Stimulated activated naive CD8-positive, alpha-beta T cell treated with anti-CD3 and anti-CD28 coated beads, Interleukin-15, amount 100 ng/mL, for 72 hours (primary cell): ENCODE measurements around the gene NAALADL1.
A peak's percentile ranks its signal among the peaks of the same experiment; 100 is the strongest.

Experiments
- ATAC-seq: fragments of 150-1000 bp; cut with Tn5 transposase; 2 replicates; pipeline ENCODE4 v1.10.0; 2021; ENCODE audit warnings: mild to moderate bottlenecking, moderate library complexity
- DNase-seq, 2 donors: peaks; one replicate each; pipeline ENCODE4 v3.0.0; 2021 to 2022
- H3K27ac Mint-ChIP-seq, 2 donors: one replicate each; pipeline ENCODE4 v1.8.0; 2022; ENCODE audit warnings: mild to moderate bottlenecking in 2 of 2, mixed read lengths in 2 of 2, moderate library complexity in 2 of 2
- H3K27me3 Mint-ChIP-seq: one replicate; pipeline ENCODE4 v1.8.0; 2022; ENCODE audit warnings: mixed read lengths
- H3K4me1 Mint-ChIP-seq: one replicate; pipeline ENCODE4 v1.8.0; 2022; ENCODE audit warnings: mild to moderate bottlenecking, mixed read lengths
- H3K4me3 Mint-ChIP-seq, 2 donors: one replicate each; pipeline ENCODE4 v1.8.0; 2022; ENCODE audit warnings: mild to moderate bottlenecking in 2 of 2, mixed read lengths in 2 of 2, moderate library complexity in 1 of 2
- H3K9me3 Mint-ChIP-seq, 2 donors: one replicate each; pipeline ENCODE4 v1.8.0; 2022; ENCODE audit warnings: mixed read lengths in 2 of 2

The NAALADL1 gene

GRCh38 chr11:65086809-65087208, 28.5 kb upstream of the NAALADL1 start:
- Mint-ChIP-seq H3K27me3 (no peaks in the 10 kb centered on the region), H3K4me1 (peaks cover 37% of the 10 kb centered on the region), H3K27ac (no peak overlapping the region), H3K4me3 (no peak overlapping the region), H3K9me3 (no peaks in the 10 kb centered on the region)
- DNase-seq, result no peak
- no peak for ATAC-seq

- no peak for DNase-seq
- Mint-ChIP-seq H3K4me1 (peaks cover 50% of the 10 kb centered on the region), H3K9me3 (no peaks in the 10 kb centered on the region)
These were observed 27.1 kb upstream of the NAALADL1 start for GRCh38 chr11:65085446-65085845.

DNA sequence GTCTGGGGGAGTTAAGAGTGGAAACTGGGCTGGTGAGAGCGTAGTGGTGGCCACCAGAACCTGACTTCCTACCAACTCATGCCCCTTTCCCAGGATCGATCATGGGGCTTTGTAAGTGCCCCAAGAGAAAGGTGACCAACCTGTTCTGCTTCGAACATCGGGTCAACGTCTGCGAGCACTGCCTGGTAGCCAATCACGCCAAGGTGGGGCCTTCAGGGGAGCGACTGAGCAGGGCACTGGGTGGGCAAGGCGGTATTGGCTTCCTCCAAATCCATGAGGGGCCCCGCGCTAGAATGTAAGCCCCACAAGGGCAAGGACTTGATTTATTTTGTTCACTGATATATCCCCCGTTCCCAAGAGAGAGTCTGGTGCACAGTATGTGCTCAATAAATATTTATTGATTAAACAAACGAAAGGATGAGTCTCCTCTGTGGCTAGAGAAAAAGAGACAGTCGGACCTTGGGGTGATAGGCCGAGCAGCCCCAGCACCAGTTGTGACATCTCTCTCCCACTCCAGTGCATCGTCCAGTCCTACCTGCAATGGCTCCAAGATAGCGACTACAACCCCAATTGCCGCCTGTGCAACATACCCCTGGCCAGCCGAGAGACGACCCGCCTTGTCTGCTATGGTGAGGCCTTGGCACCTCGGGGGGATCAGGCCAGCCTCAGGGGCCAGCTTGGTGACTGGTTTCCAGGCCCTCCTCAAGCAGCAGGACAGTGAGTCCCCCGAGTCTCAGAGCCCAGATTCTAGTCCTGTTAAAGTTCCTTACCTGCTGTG, 26.4 kb upstream of the NAALADL1 start:
- no peaks in the 10 kb centered on the region for H3K9me3 Mint-ChIP-seq
- no peaks in the 10 kb centered on the region for H3K27me3 Mint-ChIP-seq
- peak; percentile 18 for ATAC-seq
- H3K4me1 Mint-ChIP-seq, result peaks cover 55% of the 10 kb centered on the region
- H3K27ac Mint-ChIP-seq, result peak overlapping the region; percentile 97 to 99
- peak overlapping the region; percentile 90 to 99 for H3K4me3 Mint-ChIP-seq
- no peak for DNase-seq

More at GRCh38 chr11:65085446-65085845, 27.1 kb upstream of the NAALADL1 start:
- no peak for ATAC-seq
- Mint-ChIP-seq H3K27ac (peak overlapping the region; percentile 42 to 99), H3K4me3 (peak overlapping the region; percentile 90 to 99), H3K27me3 (no peaks in the 10 kb centered on the region)

GRCh38 chr11:65083834-65084597, 25.7 kb upstream of the NAALADL1 start, which contains the start of the genes CDCA5 and ZFPL1:
Gene CDCA5 (minus strand): TSS chr11:65084040. CDS start chr11:65083978, 62 bp downstream.
Gene ZFPL1 (plus strand): TSS chr11:65084222. CDS start chr11:65084699, 477 bp downstream.
- DNase-seq (peak; percentile 97), ATAC-seq (peak; percentile 94)
- no peaks in the 10 kb centered on the region for H3K9me3 Mint-ChIP-seq
- no peaks in the 10 kb centered on the region for H3K27me3 Mint-ChIP-seq
- H3K4me1 Mint-ChIP-seq, result peaks cover 60% of the 10 kb centered on the region
- peak within 1 kb of the TSS; percentile 90 to 99 for H3K4me3 Mint-ChIP-seq
- H3K27ac Mint-ChIP-seq, result peak within 1 kb of the TSS; percentile 97 to 99

GRCh38 chr11:65083134-65083833, 24.9 kb upstream of the NAALADL1 start:
- no peaks in the 10 kb centered on the region for H3K9me3 Mint-ChIP-seq
- DNase-seq (no peak), ATAC-seq (peak; percentile 4)
- H3K27me3 Mint-ChIP-seq, result no peaks in the 10 kb centered on the region
- peak overlapping the region; percentile 90 to 99 for H3K4me3 Mint-ChIP-seq
- peaks cover 68% of the 10 kb centered on the region for H3K4me1 Mint-ChIP-seq
- H3K27ac Mint-ChIP-seq, result peak overlapping the region; percentile 97 to 99

GRCh38 chr11:65078786-65079342, 20.5 kb upstream of the NAALADL1 start:
- H3K4me1 Mint-ChIP-seq, result peaks cover 63% of the 10 kb centered on the region
- DNase-seq (no peak), ATAC-seq (no peak)
- H3K9me3 Mint-ChIP-seq, result no peaks in the 10 kb centered on the region
- H3K27me3 Mint-ChIP-seq, result no peaks in the 10 kb centered on the region
- peak overlapping the region; percentile 51 to 52 for H3K4me3 Mint-ChIP-seq
- peak overlapping the region; percentile 70 to 72 for H3K27ac Mint-ChIP-seq

- Mint-ChIP-seq H3K27me3 (no peaks in the 10 kb centered on the region), H3K4me1 (peaks cover 60% of the 10 kb centered on the region), H3K27ac (peak overlapping the region in 1 of 2 donors; percentile 70), H3K4me3 (peak overlapping the region in 1 of 2 donors; percentile 52), H3K9me3 (no peaks in the 10 kb centered on the region)
- ATAC-seq (peak; percentile 95), DNase-seq (peak; percentile 60 to 67)
These were observed 19.8 kb upstream of the NAALADL1 start for GRCh38 chr11:65078151-65078550.

DNA sequence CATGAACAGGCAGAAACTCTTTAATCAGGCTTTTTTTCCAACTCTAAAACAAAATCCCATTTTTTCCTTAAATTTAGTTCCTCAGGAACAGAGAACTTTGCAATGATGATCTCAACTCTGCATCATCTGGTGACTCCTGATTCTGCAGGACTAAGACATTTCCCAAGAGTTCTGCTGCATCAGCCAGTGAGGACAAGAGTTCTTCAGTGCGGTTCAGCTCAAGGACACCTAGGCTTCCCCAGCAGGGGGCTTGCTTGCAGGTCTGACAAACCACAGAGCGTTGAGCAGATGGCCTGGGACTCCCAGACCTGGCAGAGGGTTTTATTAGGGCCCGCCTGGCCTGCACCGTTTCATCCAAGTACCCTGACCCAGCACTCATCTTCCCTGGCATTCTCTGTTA, 19.1 kb upstream of the NAALADL1 start:
- Mint-ChIP-seq H3K9me3 (no peaks in the 10 kb centered on the region), H3K27ac (peak overlapping the region in 1 of 2 donors; percentile 63), H3K4me3 (no peak overlapping the region), H3K4me1 (peaks cover 53% of the 10 kb centered on the region), H3K27me3 (no peaks in the 10 kb centered on the region)
- ATAC-seq (peak; percentile 27), DNase-seq (no peak)

DNA sequence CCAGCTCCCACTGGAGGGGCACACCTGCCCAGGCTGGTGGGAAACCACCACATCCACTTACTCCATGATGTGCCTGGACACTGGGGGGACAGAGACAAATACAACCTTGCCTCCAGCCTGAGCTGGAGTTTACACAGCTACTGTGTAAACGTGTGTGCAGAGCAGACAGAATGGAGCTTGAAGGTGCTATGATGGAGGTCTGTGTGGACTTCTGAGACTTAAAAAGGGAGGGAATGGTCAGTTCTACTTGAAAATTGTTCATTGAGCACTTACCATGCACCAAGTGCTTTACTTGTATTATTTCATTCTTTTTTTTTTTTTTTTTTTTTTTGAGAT, 14.2 kb upstream of the NAALADL1 start:
- no peak for DNase-seq
- Mint-ChIP-seq H3K27me3 (no peaks in the 10 kb centered on the region), H3K4me1 (peaks cover 8% of the 10 kb centered on the region), H3K27ac (no peak overlapping the region), H3K9me3 (no peaks in the 10 kb centered on the region), H3K4me3 (no peak overlapping the region)
- no peak for ATAC-seq

- Mint-ChIP-seq H3K4me1 (peaks cover 3% of the 10 kb centered on the region), H3K27me3 (no peaks in the 10 kb centered on the region), H3K4me3 (no peak overlapping the region), H3K9me3 (no peaks in the 10 kb centered on the region), H3K27ac (no peak overlapping the region)
- ATAC-seq (peak; percentile 24), DNase-seq (no peak)
These were observed 13.7 kb upstream of the NAALADL1 start for GRCh38 chr11:65071907-65072630.

- no peaks in the 10 kb centered on the region for H3K4me1 Mint-ChIP-seq
- DNase-seq (no peak), ATAC-seq (no peak)
- H3K27ac Mint-ChIP-seq, result no peak overlapping the region
- no peak overlapping the region for H3K4me3 Mint-ChIP-seq
- no peaks in the 10 kb centered on the region for H3K27me3 Mint-ChIP-seq
- no peaks in the 10 kb centered on the region for H3K9me3 Mint-ChIP-seq
These were observed 10.9 kb upstream of the NAALADL1 start for GRCh38 chr11:65069217-65069616.

DNA sequence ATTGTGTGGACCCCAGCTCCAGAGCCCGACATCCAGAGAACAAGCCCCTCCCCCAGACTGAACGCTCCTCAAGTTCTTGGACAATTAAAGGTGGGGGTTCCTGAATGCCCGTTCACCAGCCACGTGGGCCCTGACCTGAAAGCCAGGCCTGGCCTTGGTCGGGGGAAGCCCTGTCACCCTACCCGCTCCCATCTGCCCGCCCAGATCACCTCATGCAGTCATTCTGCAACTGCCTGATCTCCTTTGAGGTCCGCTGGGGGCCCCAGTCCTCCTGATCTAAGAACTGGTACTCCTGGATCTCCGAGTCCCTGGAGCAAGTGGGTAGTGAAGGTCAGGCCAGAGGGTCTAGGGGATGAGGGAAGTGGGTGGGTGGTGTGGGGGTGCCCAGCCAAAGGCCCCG, 9.1 kb upstream of the NAALADL1 start:
- Mint-ChIP-seq H3K27me3 (no peaks in the 10 kb centered on the region), H3K4me3 (no peak overlapping the region), H3K9me3 (no peaks in the 10 kb centered on the region), H3K27ac (no peak overlapping the region), H3K4me1 (no peaks in the 10 kb centered on the region)
- ATAC-seq, result no peak
- DNase-seq, result no peak

DNA sequence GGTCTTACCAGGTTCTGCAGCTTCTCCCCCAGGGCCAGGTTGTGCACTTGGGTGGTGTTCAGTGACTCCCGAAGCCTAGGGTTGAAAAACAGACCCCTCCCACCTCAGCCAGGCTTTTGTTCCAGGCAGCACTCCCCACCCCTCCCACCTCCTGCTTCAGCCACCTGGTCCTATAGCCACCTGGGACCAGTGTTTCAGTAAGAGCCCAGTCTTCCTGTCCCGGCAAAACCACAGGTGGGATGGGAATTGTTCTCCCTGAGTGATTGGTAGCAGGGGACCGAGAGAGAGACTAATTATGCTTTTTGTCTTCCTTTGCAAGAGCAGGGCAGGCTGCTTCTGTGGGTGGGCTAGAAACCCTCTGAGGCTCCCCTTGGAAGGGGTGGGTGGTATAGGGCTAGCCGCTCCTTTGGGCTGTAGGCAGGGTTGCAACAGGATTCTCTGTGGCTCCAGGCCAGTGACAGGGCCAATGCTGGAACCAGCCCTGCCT, 8.5 kb upstream of the NAALADL1 start:
- Mint-ChIP-seq H3K27me3 (no peaks in the 10 kb centered on the region), H3K27ac (no peak overlapping the region), H3K4me1 (no peaks in the 10 kb centered on the region), H3K9me3 (no peaks in the 10 kb centered on the region), H3K4me3 (no peak overlapping the region)
- ATAC-seq, result no peak
- no peak for DNase-seq

GRCh38 chr11:65066315-65066714, 8.0 kb upstream of the NAALADL1 start:
- DNase-seq (no peak), ATAC-seq (no peak)
- no peaks in the 10 kb centered on the region for H3K4me1 Mint-ChIP-seq
- no peaks in the 10 kb centered on the region for H3K9me3 Mint-ChIP-seq
- no peak overlapping the region for H3K4me3 Mint-ChIP-seq
- no peaks in the 10 kb centered on the region for H3K27me3 Mint-ChIP-seq
- H3K27ac Mint-ChIP-seq, result no peak overlapping the region

DNA sequence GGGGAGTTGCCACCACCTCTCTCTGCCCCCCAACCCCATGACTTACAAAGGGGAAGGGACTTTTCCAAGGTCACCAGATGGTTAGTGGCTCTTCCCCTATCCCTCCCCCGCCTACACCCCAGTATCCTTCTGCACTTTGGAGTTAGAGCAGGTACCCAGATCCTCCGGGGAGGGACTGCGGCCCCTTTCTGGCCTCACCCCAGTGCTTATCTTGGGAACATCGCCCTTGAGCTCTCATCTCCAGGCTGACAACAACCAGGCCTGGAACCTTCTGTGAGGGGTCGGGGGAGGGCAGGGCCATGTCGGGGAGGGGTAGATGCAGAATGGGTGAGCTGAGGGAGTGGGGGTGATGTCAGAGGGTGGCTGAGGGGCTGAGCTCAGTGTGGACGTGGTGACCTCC, 7.5 kb upstream of the NAALADL1 start:
- ATAC-seq (no peak), DNase-seq (no peak)
- H3K9me3 Mint-ChIP-seq, result no peaks in the 10 kb centered on the region
- H3K27me3 Mint-ChIP-seq, result no peaks in the 10 kb centered on the region
- H3K4me3 Mint-ChIP-seq, result no peak overlapping the region
- no peak overlapping the region for H3K27ac Mint-ChIP-seq
- H3K4me1 Mint-ChIP-seq, result peaks cover 4% of the 10 kb centered on the region
